Brain pericyte (primary cell): ENCODE results near the gene C4orf50.

Source experiments
- DNase-seq: peaks from one replicate; pipeline ENCODE4 v3.0.0-alpha.2; 2012; ENCODE audit warnings: low read depth, low spot score

The C4orf50 gene

DNA sequence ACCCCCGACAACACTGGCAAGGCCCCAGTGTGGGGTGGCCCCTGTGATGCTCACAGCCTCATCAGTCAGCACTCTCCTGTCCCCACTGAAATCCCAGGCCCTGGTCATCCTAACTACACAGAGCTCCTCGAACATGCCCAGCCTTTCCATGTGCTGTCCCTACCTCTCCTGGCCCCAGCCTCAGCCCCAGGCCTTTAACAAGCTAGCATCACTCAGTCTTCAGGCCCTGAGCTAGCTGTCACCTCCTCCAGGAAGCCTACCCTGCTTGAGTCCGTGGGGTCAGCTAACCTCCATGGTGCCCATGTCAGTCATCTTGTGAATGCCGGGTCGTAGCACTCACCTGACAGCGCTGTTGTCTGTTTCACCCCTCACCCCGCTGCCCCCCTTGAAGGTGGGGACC, 25.6 kb upstream of the C4orf50 start:
- no peak for DNase-seq

DNA sequence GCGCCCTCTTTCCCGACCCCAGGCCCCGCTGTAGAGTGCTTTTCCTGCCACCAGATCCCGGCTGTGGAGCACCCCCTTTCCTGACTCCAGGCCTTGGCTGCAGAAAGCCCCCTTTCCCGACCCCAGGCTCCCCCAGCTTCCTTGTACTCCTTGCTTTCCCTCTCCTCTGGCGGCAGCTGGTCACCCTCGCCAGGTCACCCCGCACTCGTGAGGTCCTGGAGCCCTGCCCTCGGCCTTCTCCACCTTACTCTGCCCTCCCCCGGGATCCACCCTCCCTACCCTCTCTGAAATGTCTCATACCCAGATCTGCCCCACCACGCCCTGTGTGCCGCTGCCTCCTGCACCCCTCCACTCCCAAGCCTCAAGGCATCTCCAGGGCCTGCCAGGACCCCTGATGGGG, 25.0 kb upstream of the C4orf50 start:
- DNase-seq: no peak

DNA sequence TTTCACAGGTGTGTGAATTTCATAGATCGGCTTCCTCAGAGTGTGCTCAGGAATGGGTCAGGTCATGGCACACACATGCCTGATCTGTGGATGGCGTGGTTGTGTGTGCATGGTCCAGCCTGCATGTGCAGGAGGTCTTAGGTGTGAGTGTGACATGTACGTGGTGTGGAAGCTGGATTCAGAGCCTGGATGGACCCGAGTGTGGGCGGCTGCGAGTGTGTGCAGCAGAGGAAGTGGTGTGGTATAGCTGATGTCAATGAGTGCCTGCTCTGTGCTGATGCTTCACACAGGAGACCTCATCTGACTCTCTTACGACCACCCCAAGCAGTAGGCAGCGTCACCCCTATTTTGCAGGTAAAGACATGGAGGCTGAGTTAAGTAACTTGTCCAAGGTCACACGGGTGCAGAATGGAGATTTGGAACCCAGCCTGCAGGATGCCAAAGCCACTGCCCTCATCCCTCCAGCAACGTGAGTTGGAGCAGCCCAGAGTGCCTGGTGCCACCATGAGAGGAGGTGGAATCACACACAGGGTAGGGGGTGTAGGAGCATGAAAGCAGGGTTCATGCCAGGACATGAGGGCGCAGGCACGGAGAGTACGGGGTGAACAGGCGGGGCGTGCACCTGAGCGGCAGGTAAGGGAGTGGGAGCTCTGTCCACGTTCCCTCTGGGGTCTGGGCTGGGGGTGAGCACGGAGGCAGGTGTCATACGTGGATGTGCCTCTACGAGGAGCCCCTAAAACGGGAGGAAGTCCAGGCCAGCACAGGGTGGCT, 24.2 kb upstream of the C4orf50 start:
- DNase-seq: no peak

DNA sequence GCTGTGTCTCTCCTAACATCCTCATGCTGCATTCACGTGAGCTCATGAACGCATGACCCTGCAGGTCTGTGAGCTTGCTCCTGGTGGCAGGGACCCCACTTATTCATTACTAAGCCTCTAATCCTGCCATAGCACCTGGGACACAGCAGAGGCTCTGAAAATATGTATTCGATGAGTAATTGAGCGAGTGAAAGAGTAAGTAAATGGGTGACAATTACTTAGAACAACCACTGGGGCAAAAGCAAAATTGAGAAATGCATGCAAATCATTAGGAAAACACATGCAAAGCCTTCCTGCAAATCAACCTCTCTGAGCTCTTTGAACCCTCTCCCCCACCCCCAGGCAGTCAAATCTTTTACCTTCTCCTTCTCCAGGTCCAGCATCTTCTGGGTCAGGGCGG, 23.6 kb upstream of the C4orf50 start:
- no peak for DNase-seq

DNA sequence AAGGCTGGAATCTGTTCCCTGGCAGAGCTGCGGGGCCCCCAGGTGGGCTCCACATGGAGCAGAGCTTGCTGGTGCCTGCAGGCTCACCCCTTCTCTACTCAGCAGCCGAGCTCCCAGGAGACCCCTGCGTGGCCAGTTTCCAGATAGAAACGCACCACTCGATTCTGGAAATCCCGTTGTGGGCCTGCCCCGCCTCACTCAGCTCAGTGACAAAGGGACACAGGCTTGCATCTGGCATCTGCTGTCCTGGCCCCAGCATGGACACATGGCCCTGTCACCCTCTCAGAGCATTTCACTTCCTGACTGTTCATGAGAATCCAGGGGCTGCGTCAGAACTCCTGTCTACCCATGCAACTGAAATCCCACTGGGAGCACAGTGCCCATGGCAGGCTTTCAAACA, 20.5 kb upstream of the C4orf50 start:
- no peak for DNase-seq

DNA sequence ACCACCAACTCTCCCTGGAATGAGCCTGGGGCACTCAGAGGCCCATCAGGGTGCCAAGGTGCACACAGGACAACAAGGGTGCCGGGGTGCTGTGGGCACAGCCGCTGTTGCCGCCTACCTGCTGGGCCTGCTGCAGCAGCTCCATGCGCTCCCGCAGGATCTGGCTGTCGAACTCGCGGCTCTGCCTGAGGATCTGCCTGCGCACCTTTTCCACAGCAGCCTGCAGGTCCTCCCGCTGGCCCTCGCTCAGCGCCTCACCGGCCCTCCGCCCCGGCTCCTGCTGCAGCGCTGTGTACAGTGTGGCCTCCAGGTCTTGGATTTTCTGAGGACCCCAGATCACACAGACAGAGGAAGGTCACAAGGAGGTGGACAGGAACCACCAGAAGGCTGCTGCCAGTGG, 17.6 kb upstream of the C4orf50 start:
- DNase-seq: no peak

DNA sequence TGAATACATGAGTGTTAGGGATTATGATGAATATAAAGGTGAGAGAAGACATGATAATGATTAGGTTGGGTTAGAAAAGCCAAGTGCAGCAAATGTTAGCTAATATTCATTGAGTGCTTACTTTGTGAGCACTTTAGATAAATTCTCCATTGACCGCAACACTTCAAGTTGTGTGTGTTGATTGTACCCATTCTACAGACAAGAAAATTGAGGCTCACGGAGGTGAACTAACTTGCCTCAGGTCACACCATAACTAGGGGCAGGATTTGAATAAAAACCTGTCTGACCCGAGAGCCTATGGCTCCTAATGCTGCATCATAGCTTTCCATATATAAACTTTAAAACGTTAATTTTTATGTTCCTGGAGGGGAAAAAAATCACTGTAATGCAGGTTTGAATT, 15.2 kb upstream of the C4orf50 start:
- DNase-seq: no peak

DNA sequence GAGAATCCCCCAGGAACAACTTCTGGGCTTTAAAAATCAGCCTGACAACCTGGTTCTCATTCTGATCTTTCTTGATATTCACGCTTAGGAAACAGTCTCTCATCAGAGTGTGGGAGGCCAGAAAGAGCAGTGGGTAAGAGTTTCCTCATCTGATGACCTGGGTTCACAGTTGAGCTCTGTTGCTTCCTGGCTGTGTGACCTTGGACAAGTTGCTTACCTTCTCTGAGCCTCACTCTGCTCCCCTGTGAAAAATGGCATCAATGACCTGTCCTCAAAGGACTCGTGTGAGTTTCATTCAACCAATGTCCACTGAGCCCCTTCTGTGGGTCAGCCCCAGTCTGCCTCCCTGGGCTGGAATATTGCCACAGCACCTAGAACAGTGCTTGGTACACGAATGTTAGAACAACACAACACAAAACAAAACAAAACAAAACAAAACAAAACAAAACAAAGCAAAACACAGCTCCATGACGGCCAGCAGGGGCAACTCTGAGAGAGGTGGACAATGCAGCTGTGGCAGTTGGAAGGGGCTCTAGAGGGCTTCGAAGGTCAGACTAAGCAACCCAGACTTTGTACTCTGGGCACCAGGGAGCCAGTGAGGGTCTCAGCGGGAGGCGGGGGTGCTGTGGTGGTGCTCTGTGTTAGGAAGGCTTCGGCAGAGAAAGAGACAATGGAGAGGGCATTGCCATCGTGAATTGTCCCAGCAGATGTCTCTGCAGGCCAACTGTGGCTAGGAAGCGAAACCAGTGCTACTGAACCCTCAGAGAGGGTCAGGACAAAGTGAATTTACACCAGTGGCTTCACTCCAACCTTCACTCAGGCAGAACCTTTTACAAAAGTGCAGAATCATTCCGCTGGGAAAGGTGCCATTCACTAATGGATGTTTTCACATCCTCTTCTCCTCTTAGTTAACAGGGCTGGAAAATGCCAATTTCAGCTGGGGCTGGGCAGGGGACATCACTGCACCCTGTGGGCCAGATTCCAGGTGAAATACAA, 14.3 kb upstream of the C4orf50 start:
- no peak for DNase-seq

DNA sequence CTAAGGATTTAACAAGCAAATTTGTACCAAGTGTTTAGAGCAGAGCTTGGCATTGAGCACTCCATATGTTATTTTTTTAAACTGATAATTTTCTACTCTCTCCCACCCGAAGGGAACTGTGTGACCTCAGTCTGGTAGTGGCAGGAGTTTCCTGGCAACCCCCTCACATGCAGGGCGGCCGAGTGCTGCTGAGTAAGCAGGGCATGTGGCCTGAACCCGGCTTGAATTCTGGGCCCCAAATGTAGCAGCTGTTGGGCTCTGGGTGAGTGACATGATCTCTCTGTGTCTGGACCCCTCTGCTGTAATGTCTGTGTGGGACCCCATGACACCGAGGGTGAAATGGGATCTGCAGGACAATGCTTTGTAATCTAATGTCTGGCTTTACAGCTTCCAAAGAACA, 13.6 kb upstream of the C4orf50 start:
- no peak for DNase-seq

DNA sequence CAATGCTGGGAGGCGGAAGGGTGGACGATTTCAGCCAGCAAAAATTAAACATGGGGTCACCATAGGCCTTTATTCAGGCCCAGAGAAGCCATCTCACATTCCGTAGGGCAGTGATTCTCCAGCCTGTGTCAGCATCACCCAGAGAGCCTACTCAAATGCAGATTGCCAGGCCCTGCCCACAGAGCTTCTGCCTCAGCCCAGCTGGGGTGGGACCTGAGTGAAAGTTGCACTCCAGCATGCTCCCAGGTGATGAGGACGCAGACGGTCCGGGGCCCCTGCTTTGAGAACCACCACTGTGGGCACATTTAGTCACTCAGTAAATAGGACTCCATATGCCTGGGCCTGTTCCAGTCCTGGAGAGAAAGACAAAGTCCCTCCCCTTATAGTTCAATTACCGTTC, 12.4 kb upstream of the C4orf50 start:
- DNase-seq: no peak

DNA sequence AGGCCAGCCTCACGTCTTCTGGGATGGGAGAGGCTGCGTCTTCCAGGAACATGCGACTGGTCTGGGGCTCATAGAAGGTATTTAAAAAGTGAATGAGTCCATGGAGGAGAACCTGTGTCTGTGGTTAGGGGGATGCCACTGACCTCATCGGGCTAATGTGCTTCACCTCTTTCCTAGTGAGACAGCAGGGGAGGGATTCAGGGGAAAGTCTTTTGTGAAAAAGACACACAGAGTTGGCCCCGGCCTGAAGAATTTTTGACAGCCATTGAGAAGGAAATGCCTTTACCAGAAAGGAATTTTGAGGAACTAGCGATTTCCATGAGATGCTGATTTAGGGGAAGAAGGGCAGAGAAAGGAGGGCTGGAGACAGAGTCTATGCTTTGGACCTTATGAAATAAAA, 11.0 kb upstream of the C4orf50 start:
- DNase-seq: no peak

DNA sequence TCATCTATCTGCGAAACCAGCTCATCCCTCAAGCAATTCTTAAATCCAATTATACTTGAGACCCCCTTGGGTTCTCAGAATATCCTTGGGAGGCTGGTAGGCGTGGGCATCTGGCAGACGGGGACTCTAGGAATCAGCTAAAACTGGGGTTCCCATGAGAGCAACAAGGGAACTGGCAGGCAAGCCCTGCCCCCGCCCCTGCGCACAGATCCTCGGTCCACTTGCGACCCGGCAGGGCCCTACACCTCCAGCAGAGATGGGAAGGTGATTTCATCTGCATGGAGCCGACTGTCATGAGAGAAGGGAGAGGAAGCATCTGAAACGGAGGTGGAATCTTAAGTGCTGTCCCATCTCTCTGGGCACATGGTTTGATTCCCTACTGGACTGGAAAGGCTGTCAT, 9.9 kb upstream of the C4orf50 start:
- no peak for DNase-seq

DNA sequence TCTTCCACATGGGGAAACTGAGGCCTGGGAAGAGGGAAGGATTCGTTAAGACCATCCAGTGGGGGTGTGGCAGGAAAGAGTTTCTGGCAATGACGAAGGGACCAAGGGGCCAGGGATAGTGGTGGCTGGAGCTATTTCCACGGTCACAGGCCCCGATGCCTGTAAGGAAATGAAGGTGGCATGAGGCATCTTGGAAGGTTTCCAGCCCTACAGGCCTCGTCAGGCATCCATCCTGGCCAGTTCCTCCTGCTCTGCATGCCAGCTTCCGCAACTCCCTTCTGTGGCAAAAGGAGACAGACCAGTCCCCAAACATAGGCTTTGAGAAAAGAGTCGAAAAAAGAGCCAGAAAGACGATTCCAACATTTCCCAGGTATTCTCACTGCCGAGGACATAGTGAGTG, 9.2 kb upstream of the C4orf50 start:
- DNase-seq: no peak

DNA sequence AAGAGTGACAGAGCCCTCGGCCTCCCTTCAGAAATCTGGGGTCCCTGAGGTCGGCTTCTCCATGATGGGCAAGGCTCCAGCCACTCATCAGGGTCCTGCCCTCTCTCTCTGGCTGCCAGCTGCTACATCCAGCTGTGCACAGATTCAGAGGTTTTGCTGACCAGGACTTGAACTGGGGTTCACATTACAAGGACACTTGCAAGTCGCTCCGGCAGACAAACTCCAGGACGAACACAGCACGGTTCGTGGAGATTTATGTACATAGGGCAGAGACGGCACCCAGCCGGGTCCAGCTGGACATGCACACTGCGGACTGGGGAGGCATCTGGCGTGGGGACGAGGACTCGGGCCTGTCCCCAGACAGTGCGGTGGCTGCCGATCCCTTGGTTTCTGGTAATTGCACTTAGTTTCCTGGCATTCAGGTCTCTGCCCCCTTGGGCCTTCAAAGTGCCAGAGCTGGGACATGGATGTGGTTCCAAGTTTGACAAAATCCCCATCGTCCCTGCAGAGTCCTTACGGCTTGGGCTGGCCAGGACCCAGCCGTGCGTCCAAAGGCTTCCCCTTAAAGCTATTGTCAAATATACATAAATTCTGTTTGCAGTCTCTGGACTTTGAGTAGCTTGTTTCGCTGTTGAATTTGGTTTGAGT, 6.2 kb upstream of the C4orf50 start:
- DNase-seq: no peak

DNA sequence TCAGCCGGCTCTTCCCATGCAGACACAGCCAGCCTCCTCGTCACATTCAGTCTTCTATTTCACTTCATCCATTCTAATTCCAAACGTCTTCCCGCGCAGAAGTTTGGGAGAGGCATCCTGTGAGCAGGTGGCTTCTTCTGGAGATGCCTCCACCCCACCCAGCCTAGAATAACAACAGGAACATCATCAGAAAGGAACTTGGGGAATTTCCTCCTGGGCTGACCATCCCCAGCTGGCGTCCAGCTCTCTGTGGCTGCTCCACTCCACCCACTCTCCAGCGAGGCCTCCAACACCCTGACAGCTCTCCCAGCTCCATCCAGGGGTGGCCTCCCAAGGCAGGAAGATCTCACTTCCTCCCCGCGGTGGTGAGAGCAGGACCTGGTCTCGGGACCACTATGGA, 5.5 kb upstream of the C4orf50 start:
- DNase-seq: no peak

DNA sequence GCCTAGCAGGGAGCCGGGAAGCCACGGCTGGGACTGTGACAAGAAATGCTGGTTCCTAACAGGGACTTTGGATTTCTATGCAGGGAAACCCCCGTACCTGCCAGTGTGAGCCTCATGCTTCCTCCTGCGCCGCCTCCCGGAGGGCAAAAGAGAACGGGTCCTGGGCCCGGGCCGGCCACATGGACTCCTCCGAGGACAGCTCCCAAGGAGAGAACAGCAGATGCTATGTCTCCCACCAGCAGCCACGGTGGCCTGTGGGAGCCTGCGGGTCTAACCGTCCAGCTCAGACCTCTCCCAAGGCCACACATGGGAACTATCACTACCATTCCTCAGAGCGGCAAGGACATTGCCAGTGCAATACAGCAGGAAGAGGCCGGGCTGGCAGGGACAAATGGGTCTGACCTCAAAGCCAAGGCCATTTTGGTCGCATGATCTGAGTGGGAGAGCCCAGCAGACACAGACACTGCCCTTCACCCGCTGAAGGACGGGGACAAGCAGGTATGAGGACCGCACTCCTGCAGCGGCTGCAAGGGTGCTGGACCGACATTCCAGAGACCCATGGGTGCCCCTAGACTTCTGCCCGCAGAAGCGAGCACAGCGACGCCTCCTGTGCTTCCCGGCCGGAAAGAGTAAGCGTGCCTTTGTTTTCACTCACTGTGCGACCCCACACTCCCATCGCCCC, 4.5 kb upstream of the C4orf50 start:
- no peak for DNase-seq

DNA sequence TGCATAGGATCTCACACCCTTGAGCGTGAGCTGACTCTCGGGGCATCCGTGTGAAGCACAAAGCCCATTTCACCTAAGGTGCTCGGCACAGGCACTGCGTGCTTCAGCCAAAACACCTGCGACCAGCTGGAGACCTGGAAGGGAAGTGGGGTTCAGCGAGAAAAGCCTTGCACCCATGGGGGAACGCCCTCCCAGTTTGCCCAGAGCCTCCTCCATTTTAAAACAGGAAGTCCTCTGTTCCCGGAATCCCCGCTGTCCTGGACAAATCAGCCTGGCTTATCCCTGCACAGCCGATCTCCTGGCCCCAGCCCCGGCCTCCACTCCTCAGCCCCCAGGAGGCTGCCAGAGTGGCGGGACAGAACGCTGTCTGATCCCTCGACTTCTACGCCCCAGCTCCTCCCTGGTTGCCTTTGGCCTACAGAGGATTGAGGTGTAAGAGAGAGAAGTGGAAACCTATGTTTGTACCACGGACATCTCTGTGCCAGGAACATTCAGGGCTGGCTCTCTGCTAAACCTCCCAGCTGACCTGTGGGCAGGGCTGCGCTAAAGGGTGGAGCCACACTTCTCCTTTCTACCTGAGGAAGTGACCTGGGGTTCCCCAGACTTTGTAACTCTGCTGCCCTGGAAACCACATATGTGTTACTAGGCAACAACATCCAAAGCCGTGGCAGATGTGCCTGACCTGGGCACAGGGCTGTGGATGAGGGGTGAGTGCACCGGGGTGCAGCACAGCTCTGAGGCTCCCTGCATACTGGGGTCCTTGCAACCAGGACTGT, 3.8 kb upstream of the C4orf50 start:
- DNase-seq: no peak

DNA sequence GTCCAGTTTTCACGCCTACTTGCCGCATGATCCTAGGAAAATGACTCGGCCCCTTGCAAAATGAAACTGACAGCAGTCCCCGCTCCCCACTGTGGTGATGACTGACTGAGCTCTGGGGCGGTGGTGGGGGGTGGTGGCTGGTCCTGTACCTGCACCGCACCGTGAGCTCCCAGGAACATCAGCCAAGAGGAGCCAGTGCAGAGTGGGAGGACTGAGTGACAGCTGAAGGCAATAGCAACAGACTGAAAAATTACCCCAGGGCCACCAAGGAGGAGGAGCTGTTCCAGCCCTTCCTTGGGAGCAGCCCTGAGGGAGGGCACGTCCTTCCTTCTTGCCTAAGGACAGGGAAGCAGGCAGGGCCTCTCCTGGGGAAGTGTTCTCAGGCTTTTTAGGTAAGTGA, 2.4 kb upstream of the C4orf50 start:
- no peak for DNase-seq

DNA sequence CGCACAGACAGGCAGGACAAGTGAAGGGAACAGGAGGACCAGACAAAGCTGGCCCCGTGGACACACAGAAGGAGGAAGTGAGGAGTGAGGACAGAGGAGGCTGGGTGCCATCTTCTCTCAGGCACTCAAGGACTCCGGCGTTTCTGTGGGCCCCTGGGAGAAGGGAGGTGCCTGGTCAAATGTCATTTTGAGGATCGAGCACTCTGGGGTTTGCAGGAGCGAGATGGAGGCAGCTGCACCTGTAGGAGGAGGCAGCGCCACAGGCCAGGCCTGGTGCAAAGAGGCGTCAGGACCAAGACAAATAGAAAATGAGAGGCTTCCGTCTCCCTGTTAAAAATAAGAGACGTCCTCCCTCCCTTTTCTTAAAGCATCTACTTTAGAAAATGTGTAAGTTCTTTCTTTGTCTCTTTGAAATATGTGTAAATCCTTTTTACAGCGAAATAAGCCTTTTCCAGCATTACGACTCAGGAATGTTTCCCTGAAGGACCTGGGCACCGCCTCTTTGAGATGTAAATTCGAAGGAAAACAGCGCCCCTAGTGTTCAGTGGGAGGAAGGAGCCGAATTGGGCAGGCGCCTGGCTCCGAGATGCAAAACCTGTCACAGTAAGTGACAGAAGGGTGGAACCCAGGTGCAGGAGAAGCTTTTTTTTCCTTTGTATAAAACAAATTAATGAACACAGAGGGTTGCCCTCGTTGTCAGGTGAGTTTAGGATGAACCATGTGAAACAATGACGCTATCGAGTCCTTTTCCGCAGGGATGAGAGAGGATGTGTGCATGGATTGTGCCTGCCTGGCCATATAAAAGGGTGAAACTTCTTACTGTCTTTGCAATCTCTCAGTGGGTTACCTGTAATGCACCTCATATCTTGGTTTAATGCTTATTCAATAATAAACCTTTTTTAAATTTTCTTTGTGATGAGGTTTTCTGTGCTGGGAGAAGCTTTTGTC, 1.4 kb upstream of the C4orf50 start:
- DNase-seq: no peak

DNA sequence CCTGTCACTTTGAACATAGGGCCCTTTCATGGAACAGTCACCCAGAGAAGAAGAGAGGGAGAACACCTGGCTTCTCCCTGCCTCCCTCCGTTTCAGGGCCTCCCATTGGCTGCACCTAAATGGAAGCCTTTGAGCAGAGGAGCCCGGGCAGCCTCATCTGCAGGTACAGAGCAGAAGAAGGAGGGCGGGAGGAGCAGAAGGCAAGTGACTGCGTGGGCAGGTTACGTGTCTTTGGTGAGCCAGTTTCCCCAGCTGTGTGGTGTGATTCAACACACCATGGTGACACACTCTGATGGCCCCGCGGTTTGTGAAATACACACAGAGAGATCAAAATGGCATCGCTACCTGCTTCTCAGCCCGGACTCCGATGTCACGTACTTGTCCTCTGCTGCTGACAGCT, 431 bp downstream of the C4orf50 start:
- DNase-seq: no peak
